HepG2 (cell line): ENCODE measurements around the gene GRM4. TPM values are rescaled to one million over a fixed set of nuclear protein-coding genes. Genes with fewer than 3 reads are reported as not detected.

Experiments
- ATAC-seq: fragments of 200-7000 bp; cut with Tn5 transposase; 3 replicates; pipeline ENCODE4 v1.9.1; 2020; ENCODE audit warnings: mild to moderate bottlenecking, moderate library complexity
- BruUV-seq: library from RNA; stranded (reverse); fragments of 400-500 nt; replicated peaks from 2 replicates; lab custom pipeline; 2021; lab: Mats Ljungman, UMichigan
- CTCF ChIA-PET: fragments of 300-600 bp; formaldehyde crosslinking; extraction: SDS; loops from one replicate; lab custom pipeline; 2021; ENCODE audit warnings: low total read pairs, inconsistent platforms, low intra/inter-chr PET ratio; lab: Yijun Ruan, JAX
- POLR2A ChIA-PET: fragments of 350-600 bp; sonication (Branson Sonifier 250); formaldehyde crosslinking; loops from one replicate; lab custom pipeline; 2020; ENCODE audit warnings: antibody characterized with exemption, inconsistent platforms; lab: Yijun Ruan, JAX
- DNase-seq: peaks from one replicate; pipeline ENCODE4 v3.0.0-alpha.2; 2015; ENCODE audit warnings: low spot score
- FAIRE-seq: peaks from 3 replicates; lab custom pipeline; 2011; peaks lifted over from hg19 to GRCh38; lab: Jason Lieb, UNC
- H2AFZ ChIP-seq: one replicate; pipeline ENCODE4 v1.6.1; 2011; ENCODE audit warnings: low read length, inconsistent platforms
- H3K27ac ChIP-seq: fragments of 300-600 bp; 3 replicates; pipeline ENCODE4 v1.8.0; 2011; ENCODE audit warnings: mixed run types, mild to moderate bottlenecking, mixed read lengths, low read length, inconsistent platforms; ENCODE audit not compliant: insufficient read depth; ENCODE audit errors: extremely low read length
- H3K27me3 ChIP-seq, 2 experiments: fragments of 200-600 bp in 1 of 2; 2 replicates in 1 of 2; 3 replicates in 1 of 2; pipeline versions ENCODE4 v1.6.0 to v1.8.0; 2011; ENCODE audit warnings: low read length in 2 of 2, mild to moderate bottlenecking in 2 of 2, moderate library complexity in 2 of 2, inconsistent platforms in 1 of 2; ENCODE audit not compliant: insufficient read depth in 2 of 2, control insufficient read depth in 1 of 2
- H3K36me3 ChIP-seq, 2 experiments: fragments of 200-600 bp in 1 of 2; replicated peaks in 1 of 2; 2 replicates in 1 of 2; 3 replicates in 1 of 2; pipeline versions ENCODE4 v1.5.1 to v1.8.0; 2011; ENCODE audit warnings: low read length in 2 of 2, inconsistent platforms in 1 of 2; ENCODE audit not compliant: insufficient read depth in 2 of 2, control insufficient read depth in 1 of 2
- H3K4me1 ChIP-seq: 2 replicates; pipeline ENCODE4 v1.5.1; 2012; ENCODE audit warnings: low read length, inconsistent platforms; ENCODE audit not compliant: insufficient read depth
- H3K4me2 ChIP-seq: 2 replicates; pipeline ENCODE4 v1.6.0; 2011; ENCODE audit warnings: low read depth, low read length, inconsistent platforms
- H3K4me3 ChIP-seq, 3 experiments: fragments of 200-600 bp in 1 of 3; sonication (generic), shearing (Covaris generic) in 1 of 3; replicated peaks in 1 of 3; 2 replicates each; pipeline ENCODE4 v1.5.1; 2011 to 2016; ENCODE audit warnings: low read length in 3 of 3, inconsistent platforms in 2 of 3, low read depth in 2 of 3, mild to moderate bottlenecking in 2 of 3, control low read depth in 1 of 3, mixed read lengths in 1 of 3; ENCODE audit not compliant: insufficient read depth in 1 of 3
- H3K79me2 ChIP-seq: one replicate; pipeline ENCODE4 v1.6.1; 2011; ENCODE audit warnings: low read length, inconsistent platforms; ENCODE audit not compliant: insufficient read depth
- H3K9ac ChIP-seq: 2 replicates; pipeline ENCODE4 v1.6.0; 2011; ENCODE audit warnings: mild to moderate bottlenecking, low read depth, low read length, inconsistent platforms; ENCODE audit not compliant: insufficient read depth
- H3K9me3 ChIP-seq: 2 replicates; pipeline ENCODE4 v1.5.1; 2012; ENCODE audit warnings: mild to moderate bottlenecking, low read length
- H4K20me1 ChIP-seq: 2 replicates; pipeline ENCODE4 v1.6.0; 2011; ENCODE audit warnings: inconsistent platforms, mild to moderate bottlenecking, low read length, moderate library complexity; ENCODE audit not compliant: insufficient read depth
- ARID2 ChIP-seq: sonication (generic); formaldehyde crosslinking; IDR thresholded peaks from 2 replicates; pipeline ENCODE4 v1.8.1; 2022; ENCODE audit warnings: mild to moderate bottlenecking, missing genetic modification reagents, borderline replicate concordance
- CBX5 ChIP-seq: sonication (generic); formaldehyde crosslinking; IDR thresholded peaks from 2 replicates; pipeline ENCODE4 v1.4.0; 2020; ENCODE audit warnings: missing genetic modification reagents, borderline replicate concordance
- ELF3 ChIP-seq: IDR thresholded peaks from 2 replicates; pipeline ENCODE4 v1.6.1; 2016; ENCODE audit warnings: missing genetic modification reagents, missing compliant biosample characterization
- NRL ChIP-seq: sonication (generic); formaldehyde crosslinking; IDR thresholded peaks from 2 replicates; pipeline ENCODE4 v1.5.0; 2020; ENCODE audit warnings: missing genetic modification reagents, mild to moderate bottlenecking, moderate library complexity, borderline replicate concordance
- ZNF879 ChIP-seq: sonication (generic); formaldehyde crosslinking; IDR thresholded peaks from 2 replicates; pipeline ENCODE4 v1.8.1; 2023; ENCODE audit warnings: missing genetic modification reagents
- WGBS: methylation state at CpG from one replicate; pipeline ENCODE4 v1.1.6; 2017; ENCODE audit warnings: low lambda C conversion rate; 5-methylcytosine and 5-hydroxymethylcytosine counted together
- in situ Hi-C: cut with HindIII; loops from 2 replicates; pipeline ENCODE4 v1.10.0; 2017; ENCODE audit warnings: low pct_unique_long_range_greater_than_20kb; ENCODE audit not compliant: extremely low pct_ligation_motif_present
- intact Hi-C: fragments of 100-400 bp; cut with micrococcal nuclease; formaldehyde crosslinking; loops from one replicate; pipeline ENCODE4 v1.10.0; 2022; ENCODE audit not compliant: unreplicated experiment
- polyA plus RNA-seq, 8 experiments: library from polyadenylated mRNA; depleted of rRNA in 3 of 8; stranded (reverse) in 7 of 8; unstranded in 1 of 8; fragments of >200 nt; fragmentation: Illumina TruSeq in 4 of 8; extraction: Trizol in 4 of 8; gene quantifications; 2 replicates each; pipeline versions ENCODE4 v1.2.1 to v1.2.3, GENCODE V29; 2011 to 2016; ENCODE audit warnings: low read depth in 4 of 8, missing spikeins in 1 of 8, mixed read lengths in 1 of 8; ENCODE audit not compliant: insufficient read depth in 1 of 8
- total RNA-seq, 5 experiments: library from RNA; depleted of rRNA; stranded (reverse); fragments of >200 nt; fragmentation: Illumina TruSeq; extraction: Trizol; gene quantifications; 2 replicates each; pipeline ENCODE4 v1.2.3, GENCODE V29; 2016; ENCODE audit warnings: low read depth in 1 of 5
- TF ChIP-seq, protein P1 (sequence below): sonication (generic); formaldehyde crosslinking; IDR thresholded peaks from 2 replicates; pipeline ENCODE4 v1.9.0; 2022; ENCODE audit warnings: missing genetic modification reagents, mild to moderate bottlenecking, borderline replicate concordance
- TF ChIP-seq, protein P2 (sequence below): sonication (generic); formaldehyde crosslinking; IDR thresholded peaks from 2 replicates; pipeline ENCODE4 v1.5.0; 2020; ENCODE audit warnings: mild to moderate bottlenecking, missing genetic modification reagents, moderate library complexity

The GRM4 gene
- total and polyA plus RNA-seq, 2 of the 13 experiments (the other 11 are each of a cell fraction or from before 2014, with no cell fraction given): not detected

DNA sequence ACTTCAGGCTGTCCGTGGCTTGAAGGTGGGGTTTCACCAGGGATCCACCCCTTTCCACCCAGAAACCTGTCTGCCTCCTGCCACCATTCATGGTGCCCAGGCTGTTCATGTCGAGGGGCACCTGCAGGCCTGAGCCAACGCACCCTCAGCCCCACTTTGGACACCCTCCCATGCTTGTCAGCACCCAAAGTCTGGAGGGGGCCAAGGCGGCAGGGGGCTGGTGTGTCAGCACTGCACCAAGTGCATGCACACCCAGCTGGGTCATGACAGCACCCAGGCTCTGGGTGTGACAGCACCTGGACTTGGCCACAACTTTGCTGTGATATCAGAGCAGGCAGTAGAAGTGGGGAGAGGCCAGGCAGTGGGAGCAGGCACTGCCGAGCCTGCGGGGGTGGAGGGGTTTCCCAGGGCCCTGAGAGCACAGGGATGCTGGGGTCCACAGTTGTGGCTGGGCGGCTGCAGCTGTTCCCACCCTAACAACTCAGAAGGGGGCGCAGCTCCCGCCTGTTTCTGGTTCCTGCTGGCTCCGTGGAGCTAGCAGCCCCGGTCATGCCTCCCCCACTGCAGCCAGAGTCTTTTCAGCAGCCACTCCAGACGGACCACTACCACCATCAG lies 33.3 kb upstream of the GRM4 start:
- BruUV-seq: no TSS peak
- no peak overlapping the region for H3K4me2 ChIP-seq

DNA sequence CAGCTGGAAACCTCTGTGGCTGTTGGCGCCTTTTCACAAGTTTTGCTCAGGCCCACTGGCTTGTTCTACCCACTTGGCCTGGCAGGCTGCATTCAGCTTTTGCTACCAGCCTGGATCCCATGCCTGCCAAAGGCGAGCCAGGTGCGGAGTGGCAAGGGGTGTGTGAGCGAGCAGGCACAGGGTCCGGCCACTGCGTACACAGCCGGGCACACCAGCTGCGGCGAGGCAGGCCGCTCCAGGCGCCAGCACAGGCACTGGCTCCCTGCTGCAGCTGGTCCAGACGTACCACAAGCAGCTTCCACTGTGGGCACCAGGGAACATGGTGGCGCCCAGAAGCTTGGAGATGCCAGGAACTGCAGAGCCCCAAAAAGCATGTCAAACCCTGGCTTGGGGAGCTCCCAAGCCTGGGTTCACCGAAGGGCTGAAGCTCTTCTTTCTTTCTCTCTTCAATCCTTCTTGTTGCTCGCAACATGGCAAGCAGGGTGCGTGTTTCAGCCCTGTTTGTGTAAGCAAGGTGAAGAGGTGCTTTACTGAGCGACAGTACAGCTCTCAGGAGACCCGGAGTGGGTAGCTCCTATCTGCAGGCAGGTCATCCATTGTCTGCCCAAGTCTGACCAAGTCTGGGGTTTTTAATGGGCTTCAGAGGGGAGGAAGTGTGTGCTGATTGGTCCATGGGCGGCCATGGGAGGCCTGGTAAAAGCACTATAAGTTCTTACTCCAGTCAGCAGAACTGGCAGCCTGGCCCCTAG lies 32.6 kb upstream of the GRM4 start:
- DNase-seq: no peak
- CTCF ChIA-PET: no interaction called here
- Histone ChIP-seq H3K4me2 (no peak overlapping the region), H3K9ac (no peak overlapping the region), H3K4me3 (no peak overlapping the region), H3K36me3 (no peaks in the 10 kb centered on the region), H3K27me3 (peaks cover 5 to 16% of the 10 kb centered on the region in 2 experiments; a peak in 3 of 5 replicates), H4K20me1 (no peaks in the 10 kb centered on the region), H2AFZ (no peak overlapping the region), H3K79me2 (no peaks in the 10 kb centered on the region), H3K4me1 (no peaks in the 10 kb centered on the region), H3K9me3 (no peaks in the 10 kb centered on the region), H3K27ac (no peak overlapping the region)
- BruUV-seq: no TSS peak
- no peak for FAIRE-seq
- intact Hi-C loops: no loop called here
- ATAC-seq: no peak
- in situ Hi-C loops: no loop called here
- WGBS: 45% methylated on average over 19 of the region's 19 CpGs
- POLR2A ChIA-PET: no interaction called here
- TF ChIP-seq, protein P1, sequence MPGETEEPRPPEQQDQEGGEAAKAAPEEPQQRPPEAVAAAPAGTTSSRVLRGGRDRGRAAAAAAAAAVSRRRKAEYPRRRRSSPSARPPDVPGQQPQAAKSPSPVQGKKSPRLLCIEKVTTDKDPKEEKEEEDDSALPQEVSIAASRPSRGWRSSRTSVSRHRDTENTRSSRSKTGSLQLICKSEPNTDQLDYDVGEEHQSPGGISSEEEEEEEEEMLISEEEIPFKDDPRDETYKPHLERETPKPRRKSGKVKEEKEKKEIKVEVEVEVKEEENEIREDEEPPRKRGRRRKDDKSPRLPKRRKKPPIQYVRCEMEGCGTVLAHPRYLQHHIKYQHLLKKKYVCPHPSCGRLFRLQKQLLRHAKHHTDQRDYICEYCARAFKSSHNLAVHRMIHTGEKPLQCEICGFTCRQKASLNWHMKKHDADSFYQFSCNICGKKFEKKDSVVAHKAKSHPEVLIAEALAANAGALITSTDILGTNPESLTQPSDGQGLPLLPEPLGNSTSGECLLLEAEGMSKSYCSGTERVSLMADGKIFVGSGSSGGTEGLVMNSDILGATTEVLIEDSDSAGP (CRISPR knock-in tag): no peak
- TF ChIP-seq CBX5: no peak
- no peak for TF ChIP-seq ELF3 (CRISPR knock-in tag)
- TF ChIP-seq NRL (CRISPR knock-in tag): no peak

More for the DNA sequence above, 33.3 kb upstream of the GRM4 start:
- no peak for DNase-seq
- peak; percentile 64 for ATAC-seq
- TF ChIP-seq, protein P2, sequence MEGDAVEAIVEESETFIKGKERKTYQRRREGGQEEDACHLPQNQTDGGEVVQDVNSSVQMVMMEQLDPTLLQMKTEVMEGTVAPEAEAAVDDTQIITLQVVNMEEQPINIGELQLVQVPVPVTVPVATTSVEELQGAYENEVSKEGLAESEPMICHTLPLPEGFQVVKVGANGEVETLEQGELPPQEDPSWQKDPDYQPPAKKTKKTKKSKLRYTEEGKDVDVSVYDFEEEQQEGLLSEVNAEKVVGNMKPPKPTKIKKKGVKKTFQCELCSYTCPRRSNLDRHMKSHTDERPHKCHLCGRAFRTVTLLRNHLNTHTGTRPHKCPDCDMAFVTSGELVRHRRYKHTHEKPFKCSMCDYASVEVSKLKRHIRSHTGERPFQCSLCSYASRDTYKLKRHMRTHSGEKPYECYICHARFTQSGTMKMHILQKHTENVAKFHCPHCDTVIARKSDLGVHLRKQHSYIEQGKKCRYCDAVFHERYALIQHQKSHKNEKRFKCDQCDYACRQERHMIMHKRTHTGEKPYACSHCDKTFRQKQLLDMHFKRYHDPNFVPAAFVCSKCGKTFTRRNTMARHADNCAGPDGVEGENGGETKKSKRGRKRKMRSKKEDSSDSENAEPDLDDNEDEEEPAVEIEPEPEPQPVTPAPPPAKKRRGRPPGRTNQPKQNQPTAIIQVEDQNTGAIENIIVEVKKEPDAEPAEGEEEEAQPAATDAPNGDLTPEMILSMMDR (CRISPR knock-in tag): peak; percentile 30
- TF ChIP-seq ZNF879 (CRISPR knock-in tag) (no peak), ARID2 (CRISPR knock-in tag) (no peak)
- Histone ChIP-seq H3K4me3 (no peak overlapping the region), H3K36me3 (no peaks in the 10 kb centered on the region), H3K9ac (no peak overlapping the region), H3K9me3 (no peaks in the 10 kb centered on the region), H3K27me3 (peaks cover 5 to 15% of the 10 kb centered on the region in 2 experiments; a peak in 3 of 5 replicates), H3K27ac (no peak overlapping the region), H3K4me1 (no peaks in the 10 kb centered on the region), H4K20me1 (no peaks in the 10 kb centered on the region), H3K79me2 (no peaks in the 10 kb centered on the region), H2AFZ (no peak overlapping the region)
- intact Hi-C loops: no loop called here
- 25% methylated on average over 7 of the region's 12 CpGs for WGBS
- FAIRE-seq: no peak
- POLR2A ChIA-PET: no interaction called here
- in situ Hi-C loops: no loop called here
- CTCF ChIA-PET: no interaction called here
